ENCODE results near the gene TOPAZ1. TPM values are rescaled to one million over a fixed set of nuclear protein-coding genes. Genes with fewer than 3 reads are reported as not detected.

The TOPAZ1 gene
- not detected for total RNA-seq (ENCODE audit: unreplicated experiment)
- long read RNA-seq: 0 reads

GRCh38 chr3:44241706-44242105 is at the start of gene TOPAZ1:
TOPAZ1 (plus strand) TSS chr3:44241886; CDS start chr3:44242054, 168 bp downstream.
- Mint-ChIP-seq H3K27ac (ENCODE audit: unreplicated experiment) (no peak within 1 kb of the TSS), H3K4me1 (ENCODE audit: unreplicated experiment) (peaks cover 16% of the 10 kb centered on the region), H3K4me3 (ENCODE audit: unreplicated experiment) (no peak within 1 kb of the TSS), H3K36me3 (ENCODE audit: low read depth, unreplicated experiment) (no peaks in the 10 kb centered on the region), H3K27me3 (ENCODE audit: unreplicated experiment) (peaks cover 3% of the 10 kb centered on the region), H3K9me3 (ENCODE audit: unreplicated experiment) (no peaks in the 10 kb centered on the region)
- TF ChIP-seq, protein P1, sequence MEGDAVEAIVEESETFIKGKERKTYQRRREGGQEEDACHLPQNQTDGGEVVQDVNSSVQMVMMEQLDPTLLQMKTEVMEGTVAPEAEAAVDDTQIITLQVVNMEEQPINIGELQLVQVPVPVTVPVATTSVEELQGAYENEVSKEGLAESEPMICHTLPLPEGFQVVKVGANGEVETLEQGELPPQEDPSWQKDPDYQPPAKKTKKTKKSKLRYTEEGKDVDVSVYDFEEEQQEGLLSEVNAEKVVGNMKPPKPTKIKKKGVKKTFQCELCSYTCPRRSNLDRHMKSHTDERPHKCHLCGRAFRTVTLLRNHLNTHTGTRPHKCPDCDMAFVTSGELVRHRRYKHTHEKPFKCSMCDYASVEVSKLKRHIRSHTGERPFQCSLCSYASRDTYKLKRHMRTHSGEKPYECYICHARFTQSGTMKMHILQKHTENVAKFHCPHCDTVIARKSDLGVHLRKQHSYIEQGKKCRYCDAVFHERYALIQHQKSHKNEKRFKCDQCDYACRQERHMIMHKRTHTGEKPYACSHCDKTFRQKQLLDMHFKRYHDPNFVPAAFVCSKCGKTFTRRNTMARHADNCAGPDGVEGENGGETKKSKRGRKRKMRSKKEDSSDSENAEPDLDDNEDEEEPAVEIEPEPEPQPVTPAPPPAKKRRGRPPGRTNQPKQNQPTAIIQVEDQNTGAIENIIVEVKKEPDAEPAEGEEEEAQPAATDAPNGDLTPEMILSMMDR (IDR thresholded peaks at IDR 0.05; ENCODE audit: unreplicated experiment): no peak
- no peak for DNase-seq (ENCODE audit: low spot score)

- Mint-ChIP-seq H3K27me3 (ENCODE audit: unreplicated experiment) (peaks cover 4% of the 10 kb centered on the region), H3K27ac (ENCODE audit: unreplicated experiment) (no peak overlapping the region), H3K9me3 (ENCODE audit: unreplicated experiment) (no peaks in the 10 kb centered on the region), H3K4me1 (ENCODE audit: unreplicated experiment) (no peaks in the 10 kb centered on the region), H3K36me3 (ENCODE audit: low read depth, unreplicated experiment) (no peaks in the 10 kb centered on the region), H3K4me3 (ENCODE audit: unreplicated experiment) (no peak overlapping the region)
- TF ChIP-seq, protein P1 (IDR thresholded peaks at IDR 0.05; ENCODE audit: unreplicated experiment): peak; percentile 58
- DNase-seq (ENCODE audit: low spot score): peak; percentile 76
These were observed 43.1 kb upstream of the TOPAZ1 start for GRCh38 chr3:44198284-44199269.

DNA sequence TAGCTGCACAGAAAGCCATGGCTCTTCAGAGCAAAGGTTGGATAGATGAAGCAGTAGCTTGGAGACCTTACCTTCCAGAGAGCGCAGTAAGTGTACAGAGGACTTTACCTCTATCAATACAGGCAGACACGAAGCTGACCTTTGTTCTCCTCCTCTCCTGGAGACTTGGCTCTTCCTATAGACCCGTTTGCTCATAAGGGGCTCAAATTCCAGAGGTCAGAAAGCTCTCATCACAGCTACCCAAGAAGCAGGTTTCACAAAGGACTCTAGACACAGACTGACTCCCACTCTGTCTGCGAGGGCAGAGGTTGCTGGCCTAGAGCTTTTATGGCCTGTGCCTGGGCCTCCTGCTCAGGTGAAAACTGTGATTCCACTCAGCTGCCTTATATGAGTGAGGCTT is 35.4 kb upstream of the TOPAZ1 start:
- H3K4me3 Mint-ChIP-seq (ENCODE audit: unreplicated experiment): no peak overlapping the region
- TF ChIP-seq, protein P1 (IDR thresholded peaks at IDR 0.05; ENCODE audit: unreplicated experiment): no peak
- H3K9me3 Mint-ChIP-seq (ENCODE audit: unreplicated experiment): no peaks in the 10 kb centered on the region
- no peaks in the 10 kb centered on the region for H3K36me3 Mint-ChIP-seq (ENCODE audit: low read depth, unreplicated experiment)
- H3K27ac Mint-ChIP-seq (ENCODE audit: unreplicated experiment): no peak overlapping the region
- H3K27me3 Mint-ChIP-seq (ENCODE audit: unreplicated experiment): peaks cover 4% of the 10 kb centered on the region
- no peak for DNase-seq (ENCODE audit: low spot score)
- no peaks in the 10 kb centered on the region for H3K4me1 Mint-ChIP-seq (ENCODE audit: unreplicated experiment)

- TF ChIP-seq, protein P1 (IDR thresholded peaks at IDR 0.05; ENCODE audit: unreplicated experiment): no peak
- Mint-ChIP-seq H3K4me3 (ENCODE audit: unreplicated experiment) (no peak overlapping the region), H3K4me1 (ENCODE audit: unreplicated experiment) (no peaks in the 10 kb centered on the region), H3K27ac (ENCODE audit: unreplicated experiment) (no peak overlapping the region), H3K9me3 (ENCODE audit: unreplicated experiment) (no peaks in the 10 kb centered on the region), H3K36me3 (ENCODE audit: low read depth, unreplicated experiment) (no peaks in the 10 kb centered on the region), H3K27me3 (ENCODE audit: unreplicated experiment) (peaks cover 4% of the 10 kb centered on the region)
- DNase-seq (ENCODE audit: low spot score): no peak
These were observed 34.6 kb upstream of the TOPAZ1 start for GRCh38 chr3:44206862-44207652.
